ENCODE data around the gene ZNF638. TPM values are rescaled to one million over a fixed set of nuclear protein-coding genes. Genes with fewer than 3 reads are reported as not detected.
"Not testable (repeated sequence)": the region's sequence is repeated elsewhere in the genome, so short reads cannot be mapped to it uniquely, and the experiment has no call there.

ZNF638 gene
- total RNA-seq, 1 experiment from 2014 or later = 80.8 TPM

GRCh38 chr2:71410696-71411095, 79.1 kb downstream of the ZNF638 start:
- CTCF ChIA-PET = no interaction called here
- no peaks in the 10 kb centered on the region for H3K27me3 ChIP-seq (ENCODE audit: control insufficient read depth, insufficient read depth, low read length)
- ATAC-seq (no peak), DNase-seq (ENCODE audit: low read depth, low spot score) (no peak)
- intact Hi-C loops (cut with micrococcal nuclease; ENCODE audit: unreplicated experiment) (no loop called here), in situ Hi-C loops (cut with HindIII; ENCODE audit: low pct_unique_long_range_greater_than_20kb, low sequenced_read_pairs) (no loop called here)
- POLR2A ChIA-PET = no interaction called here
- BruUV-seq (replicated peaks) = no TSS peak
- no peak overlapping the region for H3K4me3 ChIP-seq (ENCODE audit: low read depth in 2 of 2, low read length in 2 of 2)
- no peaks in the 10 kb centered on the region for H3K4me1 ChIP-seq (ENCODE audit: control insufficient read depth, insufficient read depth, low read length)
- peaks cover 30% of the 10 kb centered on the region for H3K36me3 ChIP-seq (ENCODE audit: control insufficient read depth, insufficient read depth, low read length)
- TF ChIP-seq POLR2AphosphoS5 (IDR thresholded peaks at IDR 0.05; ENCODE audit: low read depth, low read length) = no peak
- TF ChIP-seq SIN3A (IDR thresholded peaks at IDR 0.05; ENCODE audit: borderline replicate concordance, insufficient read depth, low read depth, low read length) = no peak
- no peak for TF ChIP-seq TCF7L2 (IDR thresholded peaks at IDR 0.05; ENCODE audit: low read depth, low read length)
- TF ChIP-seq, protein P1, sequence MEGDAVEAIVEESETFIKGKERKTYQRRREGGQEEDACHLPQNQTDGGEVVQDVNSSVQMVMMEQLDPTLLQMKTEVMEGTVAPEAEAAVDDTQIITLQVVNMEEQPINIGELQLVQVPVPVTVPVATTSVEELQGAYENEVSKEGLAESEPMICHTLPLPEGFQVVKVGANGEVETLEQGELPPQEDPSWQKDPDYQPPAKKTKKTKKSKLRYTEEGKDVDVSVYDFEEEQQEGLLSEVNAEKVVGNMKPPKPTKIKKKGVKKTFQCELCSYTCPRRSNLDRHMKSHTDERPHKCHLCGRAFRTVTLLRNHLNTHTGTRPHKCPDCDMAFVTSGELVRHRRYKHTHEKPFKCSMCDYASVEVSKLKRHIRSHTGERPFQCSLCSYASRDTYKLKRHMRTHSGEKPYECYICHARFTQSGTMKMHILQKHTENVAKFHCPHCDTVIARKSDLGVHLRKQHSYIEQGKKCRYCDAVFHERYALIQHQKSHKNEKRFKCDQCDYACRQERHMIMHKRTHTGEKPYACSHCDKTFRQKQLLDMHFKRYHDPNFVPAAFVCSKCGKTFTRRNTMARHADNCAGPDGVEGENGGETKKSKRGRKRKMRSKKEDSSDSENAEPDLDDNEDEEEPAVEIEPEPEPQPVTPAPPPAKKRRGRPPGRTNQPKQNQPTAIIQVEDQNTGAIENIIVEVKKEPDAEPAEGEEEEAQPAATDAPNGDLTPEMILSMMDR (IDR thresholded peaks at IDR 0.05) = no peak
- TF ChIP-seq, protein P2, sequence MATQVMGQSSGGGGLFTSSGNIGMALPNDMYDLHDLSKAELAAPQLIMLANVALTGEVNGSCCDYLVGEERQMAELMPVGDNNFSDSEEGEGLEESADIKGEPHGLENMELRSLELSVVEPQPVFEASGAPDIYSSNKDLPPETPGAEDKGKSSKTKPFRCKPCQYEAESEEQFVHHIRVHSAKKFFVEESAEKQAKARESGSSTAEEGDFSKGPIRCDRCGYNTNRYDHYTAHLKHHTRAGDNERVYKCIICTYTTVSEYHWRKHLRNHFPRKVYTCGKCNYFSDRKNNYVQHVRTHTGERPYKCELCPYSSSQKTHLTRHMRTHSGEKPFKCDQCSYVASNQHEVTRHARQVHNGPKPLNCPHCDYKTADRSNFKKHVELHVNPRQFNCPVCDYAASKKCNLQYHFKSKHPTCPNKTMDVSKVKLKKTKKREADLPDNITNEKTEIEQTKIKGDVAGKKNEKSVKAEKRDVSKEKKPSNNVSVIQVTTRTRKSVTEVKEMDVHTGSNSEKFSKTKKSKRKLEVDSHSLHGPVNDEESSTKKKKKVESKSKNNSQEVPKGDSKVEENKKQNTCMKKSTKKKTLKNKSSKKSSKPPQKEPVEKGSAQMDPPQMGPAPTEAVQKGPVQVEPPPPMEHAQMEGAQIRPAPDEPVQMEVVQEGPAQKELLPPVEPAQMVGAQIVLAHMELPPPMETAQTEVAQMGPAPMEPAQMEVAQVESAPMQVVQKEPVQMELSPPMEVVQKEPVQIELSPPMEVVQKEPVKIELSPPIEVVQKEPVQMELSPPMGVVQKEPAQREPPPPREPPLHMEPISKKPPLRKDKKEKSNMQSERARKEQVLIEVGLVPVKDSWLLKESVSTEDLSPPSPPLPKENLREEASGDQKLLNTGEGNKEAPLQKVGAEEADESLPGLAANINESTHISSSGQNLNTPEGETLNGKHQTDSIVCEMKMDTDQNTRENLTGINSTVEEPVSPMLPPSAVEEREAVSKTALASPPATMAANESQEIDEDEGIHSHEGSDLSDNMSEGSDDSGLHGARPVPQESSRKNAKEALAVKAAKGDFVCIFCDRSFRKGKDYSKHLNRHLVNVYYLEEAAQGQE (IDR thresholded peaks at IDR 0.05; ENCODE audit: insufficient read depth in 1 of 2, low read depth in 2 of 2, low read length in 1 of 2) = no peak
- no peak overlapping the region for H3K27ac ChIP-seq (ENCODE audit: low read length)
- no peaks in the 10 kb centered on the region for H3K9me3 ChIP-seq (ENCODE audit: control insufficient read depth, insufficient read depth, low read depth, low read length)

DNA sequence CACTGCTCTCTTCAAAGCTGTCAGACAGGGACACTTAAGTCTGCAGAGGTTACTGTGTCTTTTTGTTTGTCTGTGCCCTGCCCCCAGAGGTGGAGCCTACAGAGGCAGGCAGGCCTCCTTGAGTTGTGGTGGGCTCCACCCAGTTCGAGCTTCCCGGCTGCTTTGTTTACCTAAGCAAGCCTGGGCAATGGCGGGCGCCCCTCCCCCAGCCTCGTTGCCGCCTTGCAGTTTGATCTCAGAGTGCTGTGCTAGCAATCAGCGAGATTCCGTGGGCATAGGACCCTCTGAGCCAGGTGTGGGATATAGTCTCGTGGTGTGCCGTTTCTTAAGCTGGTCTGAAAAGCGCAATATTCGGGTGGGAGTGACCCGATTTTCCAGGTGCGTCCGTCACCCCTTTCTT, 85.3 kb downstream of the ZNF638 start:
- CTCF ChIA-PET; H3K4me3 ChIP-seq (ENCODE audit: low read depth in 2 of 2, low read length in 2 of 2); H3K9me3 ChIP-seq (ENCODE audit: control insufficient read depth, insufficient read depth, low read depth, low read length); H3K4me1 ChIP-seq (ENCODE audit: control insufficient read depth, insufficient read depth, low read length); DNase-seq (ENCODE audit: low read depth, low spot score); POLR2A ChIA-PET; in situ Hi-C loops (cut with HindIII; ENCODE audit: low pct_unique_long_range_greater_than_20kb, low sequenced_read_pairs); BruUV-seq (replicated peaks); H3K36me3 ChIP-seq (ENCODE audit: control insufficient read depth, insufficient read depth, low read length); intact Hi-C loops (cut with micrococcal nuclease; ENCODE audit: unreplicated experiment); H3K27me3 ChIP-seq (ENCODE audit: control insufficient read depth, insufficient read depth, low read length); H3K27ac ChIP-seq (ENCODE audit: low read length); ATAC-seq: not testable (repeated sequence)

DNA sequence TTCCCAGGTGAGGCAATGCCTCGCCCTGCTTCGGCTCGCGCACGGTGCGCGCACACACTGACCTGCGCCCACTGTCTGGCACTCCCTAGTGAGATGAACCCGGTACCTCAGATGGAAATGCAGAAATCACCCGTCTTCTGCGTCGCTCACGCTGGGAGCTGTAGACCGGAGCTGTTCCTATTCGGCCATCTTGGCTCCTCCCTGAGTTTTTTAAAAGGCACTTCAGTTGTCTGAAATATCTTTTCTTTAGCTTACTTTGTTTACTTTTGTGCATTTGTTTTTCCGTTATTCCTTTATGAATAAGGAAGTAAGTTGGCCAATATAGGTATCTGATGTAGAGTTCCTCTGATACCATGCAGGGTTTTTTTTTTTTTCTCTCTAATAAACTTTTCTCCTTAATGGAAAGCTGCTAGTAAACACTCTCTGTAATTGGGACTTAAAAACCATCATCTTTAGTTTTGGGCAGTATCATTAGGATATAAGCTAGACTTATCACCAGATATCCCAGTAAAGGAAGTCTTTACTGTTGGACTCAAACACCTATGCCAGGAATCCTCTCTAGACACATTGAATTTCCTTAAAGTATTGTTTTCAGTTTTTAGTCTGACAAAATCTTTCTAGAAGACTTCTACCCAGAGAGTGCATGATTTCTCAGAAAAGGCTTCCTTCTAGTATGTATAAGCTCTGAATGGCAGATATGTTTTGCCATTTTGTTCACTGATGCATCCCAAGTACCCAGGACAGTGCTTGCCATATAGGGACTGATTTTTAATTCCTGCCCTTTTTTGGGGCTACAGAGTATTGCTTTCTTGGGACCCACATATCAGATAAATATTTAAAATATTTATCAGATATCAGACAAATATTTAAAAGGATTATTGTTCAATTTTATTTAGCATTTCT, 86.0 kb downstream of the ZNF638 start:
- H3K4me3 ChIP-seq (ENCODE audit: low read depth in 2 of 2, low read length in 2 of 2) = peak overlapping the region; percentile 30 to 32; a peak in 3 of 4 replicates
- ChIA-PET POLR2A (interaction anchor here (0.6 kb wide), 4 partner anchors 8 to 98 kb away, joined by 3 to 11 read pairs (median 9); no protein-coding TSS in a partner anchor), CTCF (interaction anchor here (0.5 to 0.6 kb wide), 2 partner anchors 86 to 320 kb away, joined by 4 to 6 read pairs; partner anchors contain the start of gene ZNF638)
- intact Hi-C loops (cut with micrococcal nuclease; ENCODE audit: unreplicated experiment) = no loop called here
- ATAC-seq (no peak), DNase-seq (ENCODE audit: low read depth, low spot score) (no peak)
- no peaks in the 10 kb centered on the region for H3K9me3 ChIP-seq (ENCODE audit: control insufficient read depth, insufficient read depth, low read depth, low read length)
- BruUV-seq (replicated peaks) = no TSS peak
- peak overlapping the region; percentile 87 for H3K27ac ChIP-seq (ENCODE audit: low read length)
- peaks cover 4% of the 10 kb centered on the region for H3K4me1 ChIP-seq (ENCODE audit: control insufficient read depth, insufficient read depth, low read length)
- in situ Hi-C loops (cut with HindIII; ENCODE audit: low pct_unique_long_range_greater_than_20kb, low sequenced_read_pairs) = no loop called here
- H3K36me3 ChIP-seq (ENCODE audit: control insufficient read depth, insufficient read depth, low read length) = peaks cover 9% of the 10 kb centered on the region; the same call in 1 of the 2 replicates
- H3K27me3 ChIP-seq (ENCODE audit: control insufficient read depth, insufficient read depth, low read length) = no peaks in the 10 kb centered on the region
- TF ChIP-seq POLR2AphosphoS5 (IDR thresholded peaks at IDR 0.05; ENCODE audit: low read depth, low read length) (no peak), TCF7L2 (IDR thresholded peaks at IDR 0.05; ENCODE audit: low read depth, low read length) (no peak), SIN3A (IDR thresholded peaks at IDR 0.05; ENCODE audit: borderline replicate concordance, insufficient read depth, low read depth, low read length) (no peak)
- TF ChIP-seq, protein P2 (IDR thresholded peaks at IDR 0.05; ENCODE audit: insufficient read depth in 1 of 2, low read depth in 2 of 2, low read length in 1 of 2) = no peak
- TF ChIP-seq, protein P1 (IDR thresholded peaks at IDR 0.05) = no peak

Measured in Panc1 (cell line).